ENCODE results near the gene FARS2.

Gene FARS2

GRCh38 chr6:5583528-5583927 lies 322.2 kb downstream of the FARS2 start:
- DNase-seq (ENCODE audit: low spot score), result no peak
- H3K27ac ChIP-seq, result no peak overlapping the region
- no peak for TF ChIP-seq CTCF (IDR thresholded peaks at IDR 0.05)
- no peak overlapping the region for H3K4me3 ChIP-seq

- TF ChIP-seq CTCF (IDR thresholded peaks at IDR 0.05), result no peak
- DNase-seq (ENCODE audit: low spot score), result no peak
- Histone ChIP-seq H3K27ac (no peak overlapping the region), H3K4me3 (no peak overlapping the region)
These were observed 322.8 kb downstream of the FARS2 start for GRCh38 chr6:5584078-5584482.

GRCh38 chr6:5587648-5588047 lies 326.3 kb downstream of the FARS2 start:
- DNase-seq (ENCODE audit: low spot score), result no peak
- TF ChIP-seq CTCF (IDR thresholded peaks at IDR 0.05), result no peak
- Histone ChIP-seq H3K27ac (no peak overlapping the region), H3K4me3 (no peak overlapping the region)

GRCh38 chr6:5589422-5590141 lies 328.3 kb downstream of the FARS2 start:
- Histone ChIP-seq H3K27ac (no peak overlapping the region), H3K4me3 (no peak overlapping the region)
- DNase-seq (ENCODE audit: low spot score), result no peak
- no peak for TF ChIP-seq CTCF (IDR thresholded peaks at IDR 0.05)

GRCh38 chr6:5590187-5590586 lies 328.9 kb downstream of the FARS2 start:
- no peak for TF ChIP-seq CTCF (IDR thresholded peaks at IDR 0.05)
- Histone ChIP-seq H3K4me3 (no peak overlapping the region), H3K27ac (no peak overlapping the region)
- no peak for DNase-seq (ENCODE audit: low spot score)

GRCh38 chr6:5592886-5593519 lies 331.7 kb downstream of the FARS2 start:
- DNase-seq (ENCODE audit: low spot score), result no peak
- Histone ChIP-seq H3K4me3 (no peak overlapping the region), H3K27ac (no peak overlapping the region)
- TF ChIP-seq CTCF (IDR thresholded peaks at IDR 0.05), result no peak

GRCh38 chr6:5595184-5595583 lies 333.9 kb downstream of the FARS2 start:
- Histone ChIP-seq H3K27ac (no peak overlapping the region), H3K4me3 (no peak overlapping the region)
- no peak for DNase-seq (ENCODE audit: low spot score)
- no peak for TF ChIP-seq CTCF (IDR thresholded peaks at IDR 0.05)

Measured in coronary artery (tissue), 2 donors.